ENCODE measurements around the gene TRAPPC10. TPM values are rescaled to one million over a fixed set of nuclear protein-coding genes. Genes with fewer than 3 reads are reported as not detected.

Gene TRAPPC10
- total RNA-seq, 1 experiment from 2014 or later = 31.5 TPM

- RAD21 ChIA-PET (ENCODE audit: low non-redundant PET in 1 of 2, low total read pairs in 2 of 2, uncharacterized antibody in 2 of 2, unreplicated experiment in 2 of 2) = no interaction called here
- no peak overlapping the region for H3K4me3 ChIP-seq (replicated peaks in 1 of 2; ENCODE audit: low read depth in 1 of 2, low read length in 2 of 2)
- intact Hi-C loops (cut with micrococcal nuclease) = no loop called here
- no peaks in the 10 kb centered on the region for H3K9me2 ChIP-seq (ENCODE audit: insufficient read depth)
- no peaks in the 10 kb centered on the region; the same call in 1 of the 2 replicates for H3K79me2 ChIP-seq (ENCODE audit: insufficient read depth, low read length)
- H4K20me1 ChIP-seq (ENCODE audit: insufficient read depth) = no peaks in the 10 kb centered on the region
- TF ChIP-seq JUND (IDR thresholded peaks at IDR 0.05) (no peak), TCF7L2 (IDR thresholded peaks at IDR 0.05; ENCODE audit: borderline replicate concordance, extremely low read depth, insufficient read depth, insufficient read length) (no peak), ZBTB33 (IDR thresholded peaks at IDR 0.05; ENCODE audit: extremely low read depth, insufficient replicate concordance, low read length) (no peak), POLR2A (IDR thresholded peaks at IDR 0.05; ENCODE audit: borderline replicate concordance, extremely low read depth, insufficient read depth, insufficient read length) (no peak), CTCF (IDR thresholded peaks at IDR 0.05 in 2 of 3, conservative IDR thresholded peaks at IDR 0.05 in 1 of 3; ENCODE audit: borderline replicate concordance in 1 of 3, insufficient read depth in 1 of 3, low read depth in 2 of 3, low read length in 2 of 3) (no peak), CBX3 (IDR thresholded peaks at IDR 0.05; ENCODE audit: low read depth) (no peak), EZH2phosphoT487 (IDR thresholded peaks at IDR 0.05; ENCODE audit: borderline replicate concordance) (no peak), FOSL1 (IDR thresholded peaks at IDR 0.05; ENCODE audit: low read depth) (no peak), EGR1 (IDR thresholded peaks at IDR 0.05; ENCODE audit: low read depth) (no peak), ZNF274 (IDR thresholded peaks at IDR 0.05; ENCODE audit: low read depth, low read length) (no peak), ELF1 (IDR thresholded peaks at IDR 0.05; ENCODE audit: borderline replicate concordance, low read depth) (no peak), EZH2 (IDR thresholded peaks at IDR 0.05) (no peak), MAX (IDR thresholded peaks at IDR 0.05) (no peak)
- TF ChIP-seq, protein P1, sequence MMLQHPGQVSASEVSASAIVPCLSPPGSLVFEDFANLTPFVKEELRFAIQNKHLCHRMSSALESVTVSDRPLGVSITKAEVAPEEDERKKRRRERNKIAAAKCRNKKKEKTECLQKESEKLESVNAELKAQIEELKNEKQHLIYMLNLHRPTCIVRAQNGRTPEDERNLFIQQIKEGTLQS (IDR thresholded peaks at IDR 0.05) = no peak
- no peak overlapping the region for H2AFZ ChIP-seq (ENCODE audit: low read depth, low read length, poor library complexity, severe bottlenecking)
- POLR2A ChIA-PET = no interaction called here
- no peaks in the 10 kb centered on the region for H3K9me3 ChIP-seq (ENCODE audit: control insufficient read depth in 1 of 2, insufficient read depth in 1 of 2, low read depth in 1 of 2, low read length in 2 of 2)
- no peaks in the 10 kb centered on the region for H3K27me3 ChIP-seq (ENCODE audit: insufficient read depth, low read length)
- DNase-seq (ENCODE audit: low read depth, low spot score) = no peak
- H3K36me3 ChIP-seq (ENCODE audit: control insufficient read depth in 1 of 2, insufficient read depth in 2 of 2, low read length in 2 of 2) = peaks cover 30 to 32% of the 10 kb centered on the region in 2 experiments; a peak in 3 of 4 replicates
- no peaks in the 10 kb centered on the region for H3K4me1 ChIP-seq (ENCODE audit: control insufficient read depth in 1 of 2, insufficient read depth in 2 of 2, low read length in 2 of 2)
- no peak for ATAC-seq
- CTCF ChIA-PET = no interaction called here
- no peak overlapping the region for H3K27ac ChIP-seq (ENCODE audit: low read depth, low read length)
- H3K4me2 ChIP-seq (ENCODE audit: low read length) = no peak overlapping the region
- no TSS peak for BruUV-seq (replicated peaks)
- no peak overlapping the region for H3K9ac ChIP-seq (ENCODE audit: low read length)
These were observed 71.7 kb downstream of the TRAPPC10 start for GRCh38 chr21:44083631-44084291.
